ENCODE measurements around the gene CCDC81. TPM values are rescaled to one million over a fixed set of nuclear protein-coding genes. Genes with fewer than 3 reads are reported as not detected.

The CCDC81 gene
- total RNA-seq, 1 experiment from 2014 or later: not detected

- no peak for DNase-seq (ENCODE audit: low spot score)
These were observed 90.0 kb downstream of the CCDC81 start for GRCh38 chr11:86464509-86465221.

DNA sequence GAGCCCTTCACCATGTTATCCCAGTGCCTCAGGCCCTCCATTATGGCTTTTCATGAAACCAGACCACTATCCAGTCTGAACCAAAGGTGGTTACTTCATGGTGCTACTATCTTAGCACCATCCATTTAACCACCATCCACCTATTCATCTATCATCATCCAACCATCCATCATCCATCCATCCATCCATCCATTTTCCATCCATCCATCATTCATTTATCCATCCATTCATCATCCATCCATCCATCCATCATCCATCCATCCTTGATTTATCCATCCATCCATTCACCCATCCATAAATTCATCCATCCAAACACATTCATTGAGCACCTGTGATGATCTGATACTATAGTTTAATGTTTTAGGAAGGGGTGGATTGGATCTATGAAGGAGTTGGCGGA lies 93.5 kb downstream of the CCDC81 start:
- DNase-seq (ENCODE audit: low spot score): no peak

- no peak for DNase-seq (ENCODE audit: low spot score)
These were observed 95.1 kb downstream of the CCDC81 start for GRCh38 chr11:86469491-86470388.

Other genes with a start within 250 kb of the CCDC81 start
- 18.1 and 18.6 TPM in 2 replicates for gene EED, start 130.1 kb upstream of the CCDC81 start, total RNA-seq (2014; rRNA removed; shearing (Covaris generic))
- gene HIKESHI, start 72.6 kb upstream of the CCDC81 start, total RNA-seq (2014; rRNA removed; shearing (Covaris generic)): 105 and 111 TPM in 2 replicates

All from H4 (cell line).